GM23338 (cell line): ENCODE results near the gene ZNF10. TPM values are rescaled to one million over a fixed set of nuclear protein-coding genes. Genes with fewer than 3 reads are reported as not detected.
A peak's percentile ranks its signal among the peaks of the same experiment; 100 is the strongest.

Experiments used
- ATAC-seq: fragments of 200-7000 bp; cut with Tn5 transposase; 3 replicates; pipeline ENCODE4 v1.9.1; 2020
- DNase-seq: peaks from one replicate; pipeline ENCODE4 v3.0.0-alpha.2; 2015; ENCODE audit warnings: low spot score
- H2AFZ ChIP-seq: fragments of 200-600 bp; sonication (generic); 2 replicates; pipeline ENCODE4 v1.8.0; 2016; ENCODE audit warnings: antibody characterized with exemption, mild to moderate bottlenecking, moderate library complexity
- H3F3A ChIP-seq: fragments of 200-600 bp; sonication (generic); replicated peaks from 2 replicates; pipeline ENCODE4 v1.8.0; 2017; ENCODE audit warnings: antibody characterized with exemption, mixed run types, low read depth
- H3K27ac ChIP-seq: fragments of 200-600 bp; sonication (generic); 2 replicates; pipeline ENCODE4 v1.6.1; 2016; ENCODE audit warnings: low read depth
- H3K27me3 ChIP-seq: fragments of 200-600 bp; sonication (generic); 2 replicates; pipeline ENCODE4 v1.8.0; 2016; ENCODE audit warnings: mild to moderate bottlenecking, mixed run types, moderate library complexity; ENCODE audit not compliant: insufficient read depth
- H3K36me3 ChIP-seq: fragments of 200-600 bp; sonication (generic); 2 replicates; pipeline ENCODE4 v1.8.0; 2016; ENCODE audit warnings: mild to moderate bottlenecking; ENCODE audit not compliant: insufficient read depth
- H3K4me1 ChIP-seq: fragments of 200-600 bp; sonication (generic); 2 replicates; pipeline ENCODE4 v1.8.0; 2016; ENCODE audit warnings: mild to moderate bottlenecking, moderate library complexity; ENCODE audit not compliant: insufficient read depth
- H3K4me2 ChIP-seq: fragments of 200-600 bp; sonication (generic); 2 replicates; pipeline ENCODE4 v1.7.1; 2017; ENCODE audit warnings: mixed run types
- H3K4me3 ChIP-seq: fragments of 200-600 bp; sonication (generic); 2 replicates; pipeline ENCODE4 v1.6.1; 2016; ENCODE audit warnings: mixed run types
- H3K79me2 ChIP-seq: fragments of 200-600 bp; sonication (generic); replicated peaks from 2 replicates; pipeline ENCODE4 v1.8.0; 2017; ENCODE audit warnings: mild to moderate bottlenecking; ENCODE audit not compliant: insufficient read depth
- H3K9me2 ChIP-seq: fragments of 200-600 bp; sonication (generic); 2 replicates; pipeline ENCODE4 v1.8.0; 2017; ENCODE audit not compliant: insufficient read depth
- H4K20me1 ChIP-seq: fragments of 200-600 bp; sonication (generic); replicated peaks from 2 replicates; pipeline ENCODE4 v1.8.0; 2017; ENCODE audit warnings: mild to moderate bottlenecking; ENCODE audit not compliant: insufficient read depth
- H3K27ac Mint-ChIP-seq: 2 replicates; pipeline ENCODE4 v1.8.0; 2020; ENCODE audit warnings: inconsistent platforms, mild to moderate bottlenecking, moderate library complexity, mixed read lengths
- H3K27me3 Mint-ChIP-seq: 3 replicates; pipeline ENCODE4 v1.8.0; 2022; ENCODE audit warnings: low read depth, mild to moderate bottlenecking, moderate library complexity, mixed read lengths, inconsistent platforms; ENCODE audit not compliant: insufficient read depth, poor library complexity
- H3K36me3 Mint-ChIP-seq: 3 replicates; pipeline ENCODE4 v1.8.0; 2021; ENCODE audit warnings: low read depth, mild to moderate bottlenecking, inconsistent platforms, moderate library complexity, mixed read lengths
- H3K4me1 Mint-ChIP-seq: 3 replicates; pipeline ENCODE4 v1.8.0; 2020; ENCODE audit warnings: mild to moderate bottlenecking, inconsistent platforms, mixed read lengths
- H3K4me3 Mint-ChIP-seq: 3 replicates; pipeline ENCODE4 v1.8.0; 2021; ENCODE audit warnings: moderate library complexity, mild to moderate bottlenecking, inconsistent platforms, mixed read lengths
- H3K9me3 Mint-ChIP-seq: 3 replicates; pipeline ENCODE4 v1.8.0; 2020; ENCODE audit warnings: moderate library complexity, mild to moderate bottlenecking, inconsistent platforms, mixed read lengths
- CREB1 ChIP-seq: fragments of 250-450 bp; sonication (Bioruptor Pico); IDR thresholded peaks from 2 replicates; pipeline ENCODE4 v1.5.0; 2020; ENCODE audit warnings: low read depth, mild to moderate bottlenecking, moderate library complexity
- CTCF ChIP-seq, 2 experiments: fragments of 200-600 bp in 1 of 2; sonication (generic) in 1 of 2; conservative IDR thresholded peaks; 2 replicates each; pipeline versions ENCODE4 v1.5.1 to v1.6.1; 2016 to 2017; ENCODE audit warnings: antibody characterized with exemption in 2 of 2, low read depth in 2 of 2, mild to moderate bottlenecking in 2 of 2, moderate library complexity in 1 of 2
- EZH2 ChIP-seq: fragments of 200-600 bp; sonication (generic); IDR thresholded peaks from one replicate; pipeline ENCODE4 v1.8.0; 2017; ENCODE audit warnings: antibody characterized with exemption, mild to moderate bottlenecking, low read depth; ENCODE audit not compliant: unreplicated experiment
- EZH2phosphoT487 ChIP-seq: fragments of 200-600 bp; sonication (generic); IDR thresholded peaks from one replicate; pipeline ENCODE4 v1.8.1; 2018; ENCODE audit warnings: antibody characterized with exemption; ENCODE audit not compliant: unreplicated experiment
- JUNB ChIP-seq: IDR thresholded peaks from one replicate; pipeline ENCODE4 v1.6.1; 2016; ENCODE audit warnings: antibody characterized with exemption; ENCODE audit not compliant: unreplicated experiment
- NANOG ChIP-seq: IDR thresholded peaks from 2 replicates; pipeline ENCODE4 v1.6.1; 2016; ENCODE audit warnings: antibody characterized with exemption, borderline replicate concordance
- POLR2AphosphoS5 ChIP-seq: IDR thresholded peaks from 2 replicates; pipeline ENCODE4 v1.6.1; 2016; ENCODE audit warnings: antibody characterized with exemption, low read depth
- REST ChIP-seq: IDR thresholded peaks from one replicate; pipeline ENCODE4 v1.6.1; 2018; ENCODE audit warnings: antibody characterized with exemption; ENCODE audit not compliant: unreplicated experiment
- STAT1 ChIP-seq: IDR thresholded peaks from one replicate; pipeline ENCODE4 v1.6.1; 2016; ENCODE audit warnings: antibody characterized with exemption; ENCODE audit not compliant: unreplicated experiment
- ZNF114 ChIP-seq: fragments of 250-450 bp; sonication (Bioruptor Pico); IDR thresholded peaks from 2 replicates; pipeline ENCODE4 v1.5.0; 2020; ENCODE audit warnings: mild to moderate bottlenecking, moderate library complexity
- ZNF331 ChIP-seq: fragments of 250-450 bp; sonication (Bioruptor Pico); IDR thresholded peaks from 2 replicates; pipeline ENCODE4 v1.5.0; 2020; ENCODE audit warnings: low read depth, mild to moderate bottlenecking, moderate library complexity
- polyA plus RNA-seq: library from polyadenylated mRNA; unstranded; fragments of >200 nt; fragmentation: Nextera tagmentation; extraction: Ambion mirVana; gene quantifications from 2 replicates; pipeline ENCODE4 v1.2.1, GENCODE V29; 2016
- total RNA-seq: library from RNA; depleted of rRNA; stranded (reverse); fragments of >200 nt; shearing (Covaris generic); gene quantifications from 2 replicates; pipeline ENCODE4 v1.2.3, GENCODE V29; 2014
- TF ChIP-seq, protein P1 (sequence below): fragments of 250-450 bp; sonication (Bioruptor Pico); IDR thresholded peaks from 2 replicates; pipeline ENCODE4 v1.5.0; 2020; ENCODE audit warnings: mild to moderate bottlenecking, moderate library complexity
- TF ChIP-seq, protein P2 (sequence below): IDR thresholded peaks from 2 replicates; pipeline ENCODE4 v1.6.1; 2016; ENCODE audit warnings: antibody characterized with exemption

Gene ZNF10
- total and polyA plus RNA-seq, 2 experiments from 2014 or later, result 8.2 to 18.5 TPM

- no peaks in the 10 kb centered on the region for H3K27me3 ChIP-seq
- H3K4me2 ChIP-seq, result no peak overlapping the region
- H3K27ac ChIP-seq, result no peak overlapping the region
- no peak overlapping the region for H3K27ac Mint-ChIP-seq
- H3K4me3 Mint-ChIP-seq, result no peak overlapping the region
- TF ChIP-seq STAT1, result no peak
- no peak for TF ChIP-seq POLR2AphosphoS5
- no peak for TF ChIP-seq CREB1 (CRISPR knock-in tag)
- TF ChIP-seq REST, result no peak
- no peak for TF ChIP-seq JUNB
- TF ChIP-seq NANOG, result no peak
- no peak for TF ChIP-seq ZNF331 (CRISPR knock-in tag)
- no peak for TF ChIP-seq CTCF (conservative IDR thresholded peaks at IDR 0.05; ENCODE audit: low read depth in 2 of 2)
- TF ChIP-seq ZNF114 (CRISPR knock-in tag), result no peak
- TF ChIP-seq EZH2, result no peak
- TF ChIP-seq, protein P1, sequence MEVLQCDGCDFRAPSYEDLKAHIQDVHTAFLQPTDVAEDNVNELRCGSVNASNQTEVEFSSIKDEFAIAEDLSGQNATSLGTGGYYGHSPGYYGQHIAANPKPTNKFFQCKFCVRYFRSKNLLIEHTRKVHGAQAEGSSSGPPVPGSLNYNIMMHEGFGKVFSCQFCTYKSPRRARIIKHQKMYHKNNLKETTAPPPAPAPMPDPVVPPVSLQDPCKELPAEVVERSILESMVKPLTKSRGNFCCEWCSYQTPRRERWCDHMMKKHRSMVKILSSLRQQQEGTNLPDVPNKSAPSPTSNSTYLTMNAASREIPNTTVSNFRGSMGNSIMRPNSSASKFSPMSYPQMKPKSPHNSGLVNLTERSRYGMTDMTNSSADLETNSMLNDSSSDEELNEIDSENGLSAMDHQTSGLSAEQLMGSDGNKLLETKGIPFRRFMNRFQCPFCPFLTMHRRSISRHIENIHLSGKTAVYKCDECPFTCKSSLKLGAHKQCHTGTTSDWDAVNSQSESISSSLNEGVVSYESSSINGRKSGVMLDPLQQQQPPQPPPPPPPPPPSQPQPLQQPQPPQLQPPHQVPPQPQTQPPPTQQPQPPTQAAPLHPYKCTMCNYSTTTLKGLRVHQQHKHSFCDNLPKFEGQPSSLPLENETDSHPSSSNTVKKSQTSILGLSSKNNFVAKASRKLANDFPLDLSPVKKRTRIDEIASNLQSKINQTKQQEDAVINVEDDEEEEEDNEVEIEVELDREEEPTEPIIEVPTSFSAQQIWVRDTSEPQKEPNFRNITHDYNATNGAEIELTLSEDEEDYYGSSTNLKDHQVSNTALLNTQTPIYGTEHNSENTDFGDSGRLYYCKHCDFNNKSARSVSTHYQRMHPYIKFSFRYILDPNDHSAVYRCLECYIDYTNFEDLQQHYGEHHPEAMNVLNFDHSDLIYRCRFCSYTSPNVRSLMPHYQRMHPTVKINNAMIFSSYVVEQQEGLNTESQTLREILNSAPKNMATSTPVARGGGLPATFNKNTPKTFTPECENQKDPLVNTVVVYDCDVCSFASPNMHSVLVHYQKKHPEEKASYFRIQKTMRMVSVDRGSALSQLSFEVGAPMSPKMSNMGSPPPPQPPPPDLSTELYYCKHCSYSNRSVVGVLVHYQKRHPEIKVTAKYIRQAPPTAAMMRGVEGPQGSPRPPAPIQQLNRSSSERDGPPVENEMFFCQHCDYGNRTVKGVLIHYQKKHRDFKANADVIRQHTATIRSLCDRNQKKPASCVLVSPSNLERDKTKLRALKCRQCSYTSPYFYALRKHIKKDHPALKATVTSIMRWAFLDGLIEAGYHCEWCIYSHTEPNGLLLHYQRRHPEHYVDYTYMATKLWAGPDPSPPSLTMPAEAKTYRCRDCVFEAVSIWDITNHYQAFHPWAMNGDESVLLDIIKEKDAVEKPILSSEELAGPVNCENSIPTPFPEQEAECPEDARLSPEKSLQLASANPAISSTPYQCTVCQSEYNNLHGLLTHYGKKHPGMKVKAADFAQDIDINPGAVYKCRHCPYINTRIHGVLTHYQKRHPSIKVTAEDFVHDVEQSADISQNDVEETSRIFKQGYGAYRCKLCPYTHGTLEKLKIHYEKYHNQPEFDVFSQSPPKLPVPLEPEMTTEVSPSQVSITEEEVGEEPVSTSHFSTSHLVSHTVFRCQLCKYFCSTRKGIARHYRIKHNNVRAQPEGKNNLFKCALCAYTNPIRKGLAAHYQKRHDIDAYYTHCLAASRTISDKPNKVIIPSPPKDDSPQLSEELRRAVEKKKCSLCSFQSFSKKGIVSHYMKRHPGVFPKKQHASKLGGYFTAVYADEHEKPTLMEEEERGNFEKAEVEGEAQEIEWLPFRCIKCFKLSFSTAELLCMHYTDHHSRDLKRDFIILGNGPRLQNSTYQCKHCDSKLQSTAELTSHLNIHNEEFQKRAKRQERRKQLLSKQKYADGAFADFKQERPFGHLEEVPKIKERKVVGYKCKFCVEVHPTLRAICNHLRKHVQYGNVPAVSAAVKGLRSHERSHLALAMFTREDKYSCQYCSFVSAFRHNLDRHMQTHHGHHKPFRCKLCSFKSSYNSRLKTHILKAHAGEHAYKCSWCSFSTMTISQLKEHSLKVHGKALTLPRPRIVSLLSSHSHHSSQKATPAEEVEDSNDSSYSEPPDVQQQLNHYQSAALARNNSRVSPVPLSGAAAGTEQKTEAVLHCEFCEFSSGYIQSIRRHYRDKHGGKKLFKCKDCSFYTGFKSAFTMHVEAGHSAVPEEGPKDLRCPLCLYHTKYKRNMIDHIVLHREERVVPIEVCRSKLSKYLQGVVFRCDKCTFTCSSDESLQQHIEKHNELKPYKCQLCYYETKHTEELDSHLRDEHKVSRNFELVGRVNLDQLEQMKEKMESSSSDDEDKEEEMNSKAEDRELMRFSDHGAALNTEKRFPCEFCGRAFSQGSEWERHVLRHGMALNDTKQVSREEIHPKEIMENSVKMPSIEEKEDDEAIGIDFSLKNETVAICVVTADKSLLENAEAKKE, result no peak
- TF ChIP-seq, protein P2, sequence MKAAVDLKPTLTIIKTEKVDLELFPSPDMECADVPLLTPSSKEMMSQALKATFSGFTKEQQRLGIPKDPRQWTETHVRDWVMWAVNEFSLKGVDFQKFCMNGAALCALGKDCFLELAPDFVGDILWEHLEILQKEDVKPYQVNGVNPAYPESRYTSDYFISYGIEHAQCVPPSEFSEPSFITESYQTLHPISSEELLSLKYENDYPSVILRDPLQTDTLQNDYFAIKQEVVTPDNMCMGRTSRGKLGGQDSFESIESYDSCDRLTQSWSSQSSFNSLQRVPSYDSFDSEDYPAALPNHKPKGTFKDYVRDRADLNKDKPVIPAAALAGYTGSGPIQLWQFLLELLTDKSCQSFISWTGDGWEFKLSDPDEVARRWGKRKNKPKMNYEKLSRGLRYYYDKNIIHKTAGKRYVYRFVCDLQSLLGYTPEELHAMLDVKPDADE, result no peak
- TF ChIP-seq EZH2phosphoT487, result no peak
- no peak overlapping the region for H2AFZ ChIP-seq
- peak; percentile 18 for DNase-seq
- peaks cover 95% of the 10 kb centered on the region for H3K9me3 Mint-ChIP-seq
- H3K4me1 Mint-ChIP-seq, result no peaks in the 10 kb centered on the region
- no peak for ATAC-seq
- peak overlapping the region; percentile 19; the same call in 1 of the 2 replicates for H3K4me3 ChIP-seq
- no peaks in the 10 kb centered on the region for H3K79me2 ChIP-seq
- H3K27me3 Mint-ChIP-seq, result peaks cover 35% of the 10 kb centered on the region
- no peaks in the 10 kb centered on the region for H4K20me1 ChIP-seq
- H3K36me3 ChIP-seq, result peaks cover 66% of the 10 kb centered on the region
- peaks cover 85% of the 10 kb centered on the region for H3K36me3 Mint-ChIP-seq
- no peaks in the 10 kb centered on the region for H3K4me1 ChIP-seq
- peaks cover 20% of the 10 kb centered on the region for H3F3A ChIP-seq
- no peaks in the 10 kb centered on the region for H3K9me2 ChIP-seq
These were observed 73.2 kb downstream of the ZNF10 start for GRCh38 chr12:133203344-133204263.
